Endothelial cell of umbilical vein (primary cell): ENCODE results near the gene SSRP1.

Experiments
- CTCF ChIP-seq, 2 donors: IDR thresholded peaks; 1 replicate in 1 of 2; 2 replicates in 1 of 2; pipeline ENCODE4 v1.5.1; 2011; ENCODE audit warnings: low read length in 2 of 2, mild to moderate bottlenecking in 2 of 2, moderate library complexity in 2 of 2, control low read depth in 1 of 2, inconsistent platforms in 1 of 2, low read depth in 1 of 2; ENCODE audit not compliant: insufficient read depth in 1 of 2; ENCODE audit errors: extremely low read depth in 1 of 2
- EZH2 ChIP-seq: IDR thresholded peaks from 2 replicates; pipeline ENCODE4 v1.6.1; 2012; ENCODE audit warnings: borderline replicate concordance, low read depth, mild to moderate bottlenecking, moderate library complexity, low read length, inconsistent platforms; ENCODE audit not compliant: severe bottlenecking
- MAX ChIP-seq: IDR thresholded peaks from 2 replicates; pipeline ENCODE4 v1.6.1; 2011; ENCODE audit not compliant: insufficient read depth, insufficient read length
- POLR2A ChIP-seq: IDR thresholded peaks from 2 replicates; pipeline ENCODE4 v1.6.1; 2012; ENCODE audit warnings: low read depth, mild to moderate bottlenecking, control low read depth, low read length
- POLR2AphosphoS5 ChIP-seq: IDR thresholded peaks from 2 replicates; pipeline ENCODE4 v1.6.1; 2012; ENCODE audit warnings: low read depth, mild to moderate bottlenecking, control low read depth, low read length, moderate library complexity; ENCODE audit not compliant: insufficient read depth

GRCh38 chr11:57377107-57377506 lies 41.4 kb upstream of the SSRP1 start:
- no peak for TF ChIP-seq CTCF (IDR thresholded peaks at IDR 0.05; ENCODE audit: extremely low read depth in 1 of 2, insufficient read depth in 1 of 2, low read depth in 1 of 2, low read length in 2 of 2)
- no peak for TF ChIP-seq EZH2
- no peak for TF ChIP-seq POLR2AphosphoS5
- no peak for TF ChIP-seq POLR2A
- TF ChIP-seq MAX: no peak
